GM12873 (cell line): ENCODE results near the gene DARS1.

Source experiments
- CTCF ChIP-seq: IDR thresholded peaks from 2 replicates; pipeline ENCODE4 v1.5.1; 2012; ENCODE audit warnings: low read depth, mild to moderate bottlenecking, moderate library complexity, low read length, control low read depth; ENCODE audit not compliant: insufficient read depth; ENCODE audit errors: missing control alignments

Gene DARS1

GRCh38 chr2:136028001-136028400 is 42.6 kb upstream of the DARS1 start:
- no peak for TF ChIP-seq CTCF

GRCh38 chr2:136027112-136027511 is 41.7 kb upstream of the DARS1 start:
- TF ChIP-seq CTCF: no peak

GRCh38 chr2:136025057-136025973 is 39.9 kb upstream of the DARS1 start:
- TF ChIP-seq CTCF: no peak

GRCh38 chr2:136024616-136025015 is 39.2 kb upstream of the DARS1 start:
- no peak for TF ChIP-seq CTCF

GRCh38 chr2:136024185-136024584 is 38.8 kb upstream of the DARS1 start:
- no peak for TF ChIP-seq CTCF

GRCh38 chr2:136023416-136023815 is 38.0 kb upstream of the DARS1 start:
- TF ChIP-seq CTCF: no peak

- no peak for TF ChIP-seq CTCF
Observed at GRCh38 chr2:136022396-136023146, 37.1 kb upstream of the DARS1 start.
